Uterus (tissue), 4 donors: ENCODE data around the gene LUM. TPM values are rescaled to one million over a fixed set of nuclear protein-coding genes. Genes with fewer than 3 reads are reported as not detected.

ENCODE experiments used
- DNase-seq, 2 donors: peaks; one replicate each; pipeline ENCODE4 v3.0.0-alpha.2; 2019 to 2020
- H3K27ac ChIP-seq, 2 donors: fragments of 200-600 bp; sonication (generic); 1 replicate in 1 of 2; 2 replicates in 1 of 2; pipeline ENCODE4 v1.5.1; 2016 to 2018
- H3K27me3 ChIP-seq, 2 donors: fragments of 200-600 bp; sonication (generic); one replicate each; pipeline ENCODE4 v1.5.1; 2018 to 2019; ENCODE audit warnings: control low read depth in 1 of 2
- H3K36me3 ChIP-seq, 2 donors: fragments of 200-600 bp; sonication (generic); one replicate each; pipeline ENCODE4 v1.5.1; 2019; ENCODE audit warnings: control low read depth in 1 of 2
- H3K4me1 ChIP-seq, 2 donors: fragments of 200-600 bp; sonication (generic); one replicate each; pipeline ENCODE4 v1.5.1; 2018 to 2019; ENCODE audit warnings: control low read depth in 1 of 2
- H3K4me3 ChIP-seq, 2 donors: fragments of 200-600 bp; sonication (generic); 1 replicate in 1 of 2; 2 replicates in 1 of 2; pipeline ENCODE4 v1.5.1; 2018 to 2019; ENCODE audit warnings: mild to moderate bottlenecking in 1 of 2
- H3K9me3 ChIP-seq, 2 donors: fragments of 200-600 bp; sonication (generic); one replicate each; pipeline ENCODE4 v1.5.1; 2019; ENCODE audit warnings: control low read depth in 1 of 2
- POLR2A ChIP-seq, 2 donors: fragments of 450-650 bp; IDR thresholded peaks; one replicate each; pipeline ENCODE4 v1.6.1; 2016; ENCODE audit warnings: antibody characterized with exemption in 2 of 2, mild to moderate bottlenecking in 1 of 2, moderate library complexity in 1 of 2
- intact Hi-C: fragments of 100-400 bp; cut with DNase I; formaldehyde crosslinking; loops from one replicate; pipeline ENCODE4 v1.15.1; 2023; ENCODE audit warnings: low total_unique reads
- total RNA-seq, 4 donors: library from RNA; depleted of rRNA in 3 of 4; stranded (reverse); fragments of >200 nt in 3 of 4; gene quantifications; one replicate each; pipeline versions ENCODE4 v1.1.0 to v1.2.4, GENCODE V29; 2014 to 2023
- TF ChIP-seq, protein P1 (sequence below), 4 experiments: fragments of 200-600 bp in 2 of 4; fragments of 450-650 bp in 2 of 4; sonication (generic) in 2 of 4; IDR thresholded peaks; one replicate each; pipeline ENCODE4 v1.5.1; 2016 to 2019; ENCODE audit warnings: antibody characterized with exemption in 4 of 4, mild to moderate bottlenecking in 2 of 4, moderate library complexity in 1 of 4
- donor health status: DM: yes; HTN: yes; CAD: no.

Gene LUM
- total RNA-seq, 4 donors from 2014 or later = 79.4 to 930 (median 325) TPM

DNA sequence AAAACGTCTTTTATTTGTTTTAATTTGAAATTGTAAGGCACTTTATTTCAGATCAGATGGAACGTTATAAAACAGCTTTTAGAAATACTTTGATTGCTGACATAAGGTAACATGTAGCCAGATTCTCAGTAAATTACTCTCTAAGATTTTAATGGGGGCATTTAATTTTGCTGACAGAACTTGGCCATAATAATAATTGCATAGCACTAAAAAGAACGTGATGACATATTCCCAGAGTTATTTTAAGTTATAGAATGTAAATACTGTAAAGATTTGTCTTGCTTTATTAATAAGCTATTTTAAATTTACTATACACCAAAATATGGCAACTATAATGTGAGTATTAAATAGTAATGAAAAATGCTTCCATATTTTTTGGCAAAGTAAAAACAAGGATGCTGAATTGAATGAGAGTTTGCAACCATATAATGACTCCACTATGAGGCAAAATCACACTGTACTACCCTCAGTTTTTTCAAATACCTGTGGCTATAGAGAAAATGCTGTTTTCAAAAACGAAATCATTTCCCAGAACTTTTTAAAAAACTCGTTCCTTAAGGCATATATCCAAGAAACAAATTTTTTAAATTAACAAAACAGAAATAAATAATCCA is 876 bp downstream of the LUM start:
- Histone ChIP-seq H3K4me3 (peak overlapping the region; percentile 30 to 47), H3K27ac (peak overlapping the region; percentile 82 to 83), H3K9me3 (no peaks in the 10 kb centered on the region), H3K36me3 (no peaks in the 10 kb centered on the region), H3K4me1 (no peaks in the 10 kb centered on the region), H3K27me3 (no peaks in the 10 kb centered on the region)
- TF ChIP-seq POLR2A (IDR thresholded peaks at IDR 0.05) = no peak
- TF ChIP-seq, protein P1, sequence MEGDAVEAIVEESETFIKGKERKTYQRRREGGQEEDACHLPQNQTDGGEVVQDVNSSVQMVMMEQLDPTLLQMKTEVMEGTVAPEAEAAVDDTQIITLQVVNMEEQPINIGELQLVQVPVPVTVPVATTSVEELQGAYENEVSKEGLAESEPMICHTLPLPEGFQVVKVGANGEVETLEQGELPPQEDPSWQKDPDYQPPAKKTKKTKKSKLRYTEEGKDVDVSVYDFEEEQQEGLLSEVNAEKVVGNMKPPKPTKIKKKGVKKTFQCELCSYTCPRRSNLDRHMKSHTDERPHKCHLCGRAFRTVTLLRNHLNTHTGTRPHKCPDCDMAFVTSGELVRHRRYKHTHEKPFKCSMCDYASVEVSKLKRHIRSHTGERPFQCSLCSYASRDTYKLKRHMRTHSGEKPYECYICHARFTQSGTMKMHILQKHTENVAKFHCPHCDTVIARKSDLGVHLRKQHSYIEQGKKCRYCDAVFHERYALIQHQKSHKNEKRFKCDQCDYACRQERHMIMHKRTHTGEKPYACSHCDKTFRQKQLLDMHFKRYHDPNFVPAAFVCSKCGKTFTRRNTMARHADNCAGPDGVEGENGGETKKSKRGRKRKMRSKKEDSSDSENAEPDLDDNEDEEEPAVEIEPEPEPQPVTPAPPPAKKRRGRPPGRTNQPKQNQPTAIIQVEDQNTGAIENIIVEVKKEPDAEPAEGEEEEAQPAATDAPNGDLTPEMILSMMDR (IDR thresholded peaks at IDR 0.05) = no peak
- DNase-seq = no peak
- intact Hi-C loops = no loop called here

DNA sequence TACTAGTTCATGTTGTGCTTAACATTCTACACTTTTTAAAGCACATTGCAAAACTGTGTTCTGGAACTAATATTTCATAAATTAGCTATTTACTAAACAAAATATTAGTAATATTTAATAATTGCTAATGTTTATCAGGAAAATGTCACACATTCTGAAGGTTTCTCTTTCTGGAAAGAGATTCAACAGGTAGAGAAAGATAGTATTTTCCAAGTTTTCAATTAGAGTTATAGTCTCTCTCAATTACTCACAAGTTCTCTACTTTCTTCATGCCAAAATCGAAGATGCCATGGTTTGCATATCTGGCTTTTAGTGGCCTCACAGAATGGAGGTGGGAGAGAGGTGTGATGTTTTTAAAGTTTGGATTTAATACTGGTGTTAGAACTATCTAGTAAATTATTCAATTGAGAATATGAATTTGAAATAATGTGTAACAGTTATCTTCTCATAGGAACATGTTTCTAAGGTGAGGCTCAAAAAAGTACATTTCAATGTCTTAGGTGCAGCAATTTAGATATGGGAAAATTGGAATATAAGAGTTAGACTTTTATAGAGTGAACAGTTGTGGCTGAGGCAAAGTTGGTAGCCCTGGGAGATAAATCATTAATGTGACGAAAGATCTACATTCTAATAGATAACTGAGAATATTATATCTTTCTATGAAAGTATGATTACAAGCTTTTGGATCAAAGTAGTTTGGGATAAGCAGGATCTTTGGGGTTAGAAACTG is 1.5 kb downstream of the LUM start:
- peak overlapping the region; percentile 30 to 47 for H3K4me3 ChIP-seq
- no peaks in the 10 kb centered on the region for H3K9me3 ChIP-seq
- intact Hi-C loops = no loop called here
- no peaks in the 10 kb centered on the region for H3K4me1 ChIP-seq
- H3K36me3 ChIP-seq = no peaks in the 10 kb centered on the region
- peak overlapping the region; percentile 82 to 83 for H3K27ac ChIP-seq
- H3K27me3 ChIP-seq = no peaks in the 10 kb centered on the region
- DNase-seq = no peak
- TF ChIP-seq, protein P1 (IDR thresholded peaks at IDR 0.05) = no peak
- TF ChIP-seq POLR2A (IDR thresholded peaks at IDR 0.05) = no peak

DNA sequence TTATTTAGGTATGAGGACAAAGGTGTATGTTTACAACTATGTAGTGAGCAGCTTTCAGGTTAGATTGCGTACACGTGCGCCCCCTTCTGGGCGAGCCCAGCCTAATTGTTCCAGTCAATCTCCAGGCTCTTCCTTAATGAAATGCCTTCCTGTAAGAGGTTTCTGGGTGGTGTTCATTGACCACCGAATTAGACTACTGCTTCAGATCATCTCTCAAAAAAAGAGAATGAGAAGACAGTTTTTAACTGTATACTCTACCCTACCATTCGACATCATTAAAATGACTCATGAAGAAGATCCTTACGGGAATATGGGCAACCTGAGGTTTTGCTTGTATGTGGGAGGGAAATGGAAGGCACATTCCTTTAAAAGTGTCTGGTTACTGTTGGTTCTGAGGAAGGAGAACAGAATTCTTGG is 2.1 kb downstream of the LUM start:
- intact Hi-C loops = no loop called here
- H3K9me3 ChIP-seq = no peaks in the 10 kb centered on the region
- peak overlapping the region; percentile 82 to 83 for H3K27ac ChIP-seq
- DNase-seq = peak; percentile 81 to 83
- no peaks in the 10 kb centered on the region for H3K4me1 ChIP-seq
- TF ChIP-seq, protein P1 (IDR thresholded peaks at IDR 0.05) = peak; percentile 37 to 68 (median 53)
- no peak for TF ChIP-seq POLR2A (IDR thresholded peaks at IDR 0.05)
- no peaks in the 10 kb centered on the region for H3K27me3 ChIP-seq
- no peaks in the 10 kb centered on the region for H3K36me3 ChIP-seq
- H3K4me3 ChIP-seq = peak overlapping the region; percentile 30 to 47

- DNase-seq = no peak
- peak overlapping the region; percentile 82 to 83 for H3K27ac ChIP-seq
- no peaks in the 10 kb centered on the region for H3K9me3 ChIP-seq
- H3K4me1 ChIP-seq = no peaks in the 10 kb centered on the region
- no peaks in the 10 kb centered on the region for H3K36me3 ChIP-seq
- intact Hi-C loops = no loop called here
- no peak for TF ChIP-seq POLR2A (IDR thresholded peaks at IDR 0.05)
- TF ChIP-seq, protein P1 (IDR thresholded peaks at IDR 0.05) = no peak
- no peaks in the 10 kb centered on the region for H3K27me3 ChIP-seq
- H3K4me3 ChIP-seq = peak overlapping the region in 1 of 2 donors; percentile 47
These were observed 3.0 kb downstream of the LUM start for GRCh38 chr12:91108196-91108755.

DNA sequence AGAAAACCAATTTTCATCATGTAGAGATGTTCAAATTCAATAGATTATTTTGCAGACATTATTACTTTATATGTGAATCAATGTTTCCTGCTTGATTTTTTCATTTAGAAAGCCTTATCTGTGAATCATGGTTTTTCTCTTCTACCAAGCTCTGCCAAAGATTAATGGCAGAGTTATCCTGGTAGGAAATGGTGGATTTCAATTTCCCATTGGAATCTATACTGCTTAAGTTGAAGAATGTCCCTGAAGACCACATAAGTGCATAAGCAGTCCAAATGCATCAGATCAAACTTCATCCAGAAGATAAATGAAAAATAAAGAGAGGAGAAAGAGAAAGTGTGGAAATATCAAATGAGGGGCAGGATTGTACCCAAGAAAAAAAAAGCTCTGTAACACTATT is 5.0 kb downstream of the LUM start:
- no peaks in the 10 kb centered on the region for H3K4me1 ChIP-seq
- TF ChIP-seq, protein P1 (IDR thresholded peaks at IDR 0.05) = no peak
- no peaks in the 10 kb centered on the region for H3K36me3 ChIP-seq
- no peak for DNase-seq
- H3K27me3 ChIP-seq = no peaks in the 10 kb centered on the region
- no peaks in the 10 kb centered on the region for H3K9me3 ChIP-seq
- peak overlapping the region; percentile 82 to 83 for H3K27ac ChIP-seq
- intact Hi-C loops = no loop called here
- H3K4me3 ChIP-seq = peak overlapping the region in 1 of 2 donors; percentile 25
